ENCODE results near the gene STK32B.
"Not testable (repeated sequence)": the region's sequence is repeated elsewhere in the genome, so short reads cannot be mapped to it uniquely, and the experiment has no call there.

Gene STK32B

GRCh38 chr4:5055411-5055810, 4.1 kb downstream of the STK32B start:
- no peaks in the 10 kb centered on the region for H3K9me3 ChIP-seq (ENCODE audit: control insufficient read depth in 1 of 2, low read length in 2 of 2)
- no peaks in the 10 kb centered on the region for H3K36me3 ChIP-seq (ENCODE audit: control insufficient read depth in 1 of 2, insufficient read depth in 2 of 2, low read length in 2 of 2)
- no peak overlapping the region for H3K4me3 ChIP-seq (ENCODE audit: low read depth in 1 of 2, low read length in 2 of 2)
- no peak overlapping the region for H3K9ac ChIP-seq (ENCODE audit: low read depth in 1 of 2, low read length in 2 of 2)
- H3K4me1 ChIP-seq (ENCODE audit: control insufficient read depth in 1 of 2, insufficient read depth in 2 of 2, low read length in 2 of 2), result peaks cover 0 to 13% of the 10 kb centered on the region in 2 donors
- H3K27ac ChIP-seq (ENCODE audit: low read depth, low read length), result no peak overlapping the region
- peaks cover 17 to 24% of the 10 kb centered on the region in 2 donors for H3K27me3 ChIP-seq (ENCODE audit: control insufficient read depth in 1 of 2, insufficient read depth in 2 of 2, low read length in 2 of 2)

- no peaks in the 10 kb centered on the region for H3K27me3 ChIP-seq (ENCODE audit: control insufficient read depth in 1 of 2, insufficient read depth in 2 of 2, low read length in 2 of 2)
- no peaks in the 10 kb centered on the region for H3K36me3 ChIP-seq (ENCODE audit: control insufficient read depth in 1 of 2, insufficient read depth in 2 of 2, low read length in 2 of 2)
- no peaks in the 10 kb centered on the region for H3K9me3 ChIP-seq (ENCODE audit: control insufficient read depth in 1 of 2, low read length in 2 of 2)
- no peaks in the 10 kb centered on the region for H3K4me1 ChIP-seq (ENCODE audit: control insufficient read depth in 1 of 2, insufficient read depth in 2 of 2, low read length in 2 of 2)
- no peak overlapping the region for H3K4me3 ChIP-seq (ENCODE audit: low read depth in 1 of 2, low read length in 2 of 2)
- no peak overlapping the region for H3K9ac ChIP-seq (ENCODE audit: low read depth in 1 of 2, low read length in 2 of 2)
- no peak overlapping the region for H3K27ac ChIP-seq (ENCODE audit: low read depth, low read length)
These were observed 14.8 kb downstream of the STK32B start for GRCh38 chr4:5066101-5066500.

DNA sequence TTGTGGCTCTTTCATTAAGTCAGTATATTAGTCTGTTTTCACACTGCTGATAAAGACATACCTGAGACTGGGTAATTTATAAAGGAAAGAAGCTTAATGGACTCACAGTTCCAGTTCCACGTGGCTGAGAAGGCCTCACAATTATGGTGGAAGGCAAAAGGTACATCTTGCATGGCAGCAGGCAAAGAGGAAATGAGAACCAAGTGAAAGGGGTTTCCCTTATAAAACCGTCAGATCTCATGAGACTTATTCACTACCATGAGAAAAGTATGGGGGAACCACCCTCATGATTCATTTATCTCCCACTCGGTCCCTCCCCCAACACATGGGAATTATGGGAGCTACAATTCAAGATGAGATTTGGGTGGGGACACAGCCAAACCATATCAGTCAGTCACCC, 15.7 kb downstream of the STK32B start:
- not testable (repeated sequence) for H3K36me3 ChIP-seq (ENCODE audit: control insufficient read depth in 1 of 2, insufficient read depth in 2 of 2, low read length in 2 of 2); H3K9me3 ChIP-seq (ENCODE audit: control insufficient read depth in 1 of 2, low read length in 2 of 2); H3K4me1 ChIP-seq (ENCODE audit: control insufficient read depth in 1 of 2, insufficient read depth in 2 of 2, low read length in 2 of 2); H3K9ac ChIP-seq (ENCODE audit: low read depth in 1 of 2, low read length in 2 of 2); H3K4me3 ChIP-seq (ENCODE audit: low read depth in 1 of 2, low read length in 2 of 2); H3K27me3 ChIP-seq (ENCODE audit: control insufficient read depth in 1 of 2, insufficient read depth in 2 of 2, low read length in 2 of 2); H3K27ac ChIP-seq (ENCODE audit: low read depth, low read length)

GRCh38 chr4:5067908-5068307, 16.6 kb downstream of the STK32B start:
- Histone ChIP-seq H3K36me3 (ENCODE audit: control insufficient read depth in 1 of 2, insufficient read depth in 2 of 2, low read length in 2 of 2) (no peaks in the 10 kb centered on the region), H3K4me1 (ENCODE audit: control insufficient read depth in 1 of 2, insufficient read depth in 2 of 2, low read length in 2 of 2) (no peaks in the 10 kb centered on the region), H3K27me3 (ENCODE audit: control insufficient read depth in 1 of 2, insufficient read depth in 2 of 2, low read length in 2 of 2) (no peaks in the 10 kb centered on the region), H3K4me3 (ENCODE audit: low read depth in 1 of 2, low read length in 2 of 2) (no peak overlapping the region), H3K27ac (ENCODE audit: low read depth, low read length) (no peak overlapping the region), H3K9me3 (ENCODE audit: control insufficient read depth in 1 of 2, low read length in 2 of 2) (no peaks in the 10 kb centered on the region), H3K9ac (ENCODE audit: low read depth in 1 of 2, low read length in 2 of 2) (no peak overlapping the region)

DNA sequence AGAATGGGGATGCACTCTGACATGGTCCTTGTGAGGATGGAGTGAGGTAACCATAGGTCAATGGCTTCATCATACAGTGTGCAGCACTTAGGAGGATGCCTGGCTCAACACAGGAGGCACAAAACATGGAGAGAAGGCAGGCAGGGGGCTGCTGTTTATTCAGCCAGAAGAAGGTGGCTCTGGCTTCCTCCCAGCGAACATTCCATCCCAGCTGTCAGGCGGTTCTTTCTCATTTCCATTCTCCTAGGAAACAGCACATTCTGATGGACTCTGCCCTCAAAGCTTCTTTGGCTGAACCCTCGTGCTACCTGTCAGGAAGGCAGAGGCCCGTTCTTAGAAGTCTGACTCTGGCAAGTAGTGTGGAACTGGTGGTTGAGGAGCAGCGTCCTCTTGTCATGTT, 18.6 kb downstream of the STK32B start:
- H3K4me3 ChIP-seq (ENCODE audit: low read depth in 1 of 2, low read length in 2 of 2), result no peak overlapping the region
- H3K4me1 ChIP-seq (ENCODE audit: control insufficient read depth in 1 of 2, insufficient read depth in 2 of 2, low read length in 2 of 2), result no peaks in the 10 kb centered on the region
- H3K36me3 ChIP-seq (ENCODE audit: control insufficient read depth in 1 of 2, insufficient read depth in 2 of 2, low read length in 2 of 2), result no peaks in the 10 kb centered on the region
- H3K27me3 ChIP-seq (ENCODE audit: control insufficient read depth in 1 of 2, insufficient read depth in 2 of 2, low read length in 2 of 2), result no peaks in the 10 kb centered on the region
- H3K9me3 ChIP-seq (ENCODE audit: control insufficient read depth in 1 of 2, low read length in 2 of 2), result no peaks in the 10 kb centered on the region
- no peak overlapping the region for H3K9ac ChIP-seq (ENCODE audit: low read depth in 1 of 2, low read length in 2 of 2)
- no peak overlapping the region for H3K27ac ChIP-seq (ENCODE audit: low read depth, low read length)

DNA sequence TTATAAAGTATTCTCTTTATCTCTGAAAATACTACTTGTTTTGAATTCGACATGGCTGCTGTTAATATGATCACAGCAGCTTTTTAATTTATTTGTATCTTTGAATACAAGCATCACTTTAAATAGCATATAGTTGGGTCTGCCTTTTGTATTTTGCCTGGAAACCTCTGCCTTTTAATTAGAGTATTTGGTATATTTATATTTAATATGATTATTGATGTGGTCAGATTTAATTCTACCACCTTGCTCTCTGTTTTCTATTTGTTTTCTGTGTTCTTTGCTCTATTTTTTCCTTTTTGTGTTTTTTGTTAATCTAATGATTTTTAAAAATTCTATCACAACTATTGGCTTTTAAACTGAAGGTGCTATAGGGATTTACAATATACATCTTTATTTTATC, 21.7 kb downstream of the STK32B start:
- H3K27me3 ChIP-seq (ENCODE audit: control insufficient read depth in 1 of 2, insufficient read depth in 2 of 2, low read length in 2 of 2), result no peaks in the 10 kb centered on the region
- no peaks in the 10 kb centered on the region for H3K4me1 ChIP-seq (ENCODE audit: control insufficient read depth in 1 of 2, insufficient read depth in 2 of 2, low read length in 2 of 2)

DNA sequence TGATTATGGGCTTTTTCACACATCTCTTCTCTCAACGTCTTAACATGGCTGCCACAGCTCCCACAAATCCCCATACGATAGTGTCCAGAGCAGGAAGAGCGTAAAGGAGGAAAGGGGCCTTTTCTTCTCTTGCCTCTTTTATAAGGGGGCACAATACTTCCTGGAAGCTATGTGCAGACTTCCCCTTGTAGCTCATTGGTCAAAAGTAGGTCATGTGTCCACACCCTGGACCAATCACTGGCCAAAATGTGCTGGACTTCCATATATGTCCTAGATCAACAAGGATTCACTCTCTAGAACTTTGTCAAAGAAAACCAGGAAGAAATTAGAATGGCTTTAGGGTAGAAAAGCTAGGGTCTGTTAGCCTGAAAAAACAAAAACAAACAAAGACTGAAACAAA, 26.7 kb downstream of the STK32B start:
- peaks cover 0 to 6% of the 10 kb centered on the region in 2 donors for H3K9me3 ChIP-seq (ENCODE audit: control insufficient read depth in 1 of 2, low read length in 2 of 2)
- H3K9ac ChIP-seq (ENCODE audit: low read depth in 1 of 2, low read length in 2 of 2), result no peak overlapping the region
- no peaks in the 10 kb centered on the region for H3K36me3 ChIP-seq (ENCODE audit: control insufficient read depth in 1 of 2, insufficient read depth in 2 of 2, low read length in 2 of 2)
- no peaks in the 10 kb centered on the region for H3K27me3 ChIP-seq (ENCODE audit: control insufficient read depth in 1 of 2, insufficient read depth in 2 of 2, low read length in 2 of 2)
- no peak overlapping the region for H3K4me3 ChIP-seq (ENCODE audit: low read depth in 1 of 2, low read length in 2 of 2)
- H3K27ac ChIP-seq (ENCODE audit: low read depth, low read length), result no peak overlapping the region
- no peaks in the 10 kb centered on the region for H3K4me1 ChIP-seq (ENCODE audit: control insufficient read depth in 1 of 2, insufficient read depth in 2 of 2, low read length in 2 of 2)

More for the DNA sequence above, 21.7 kb downstream of the STK32B start:
- peaks cover 0 to 1% of the 10 kb centered on the region in 2 donors for H3K9me3 ChIP-seq (ENCODE audit: control insufficient read depth in 1 of 2, low read length in 2 of 2)
- no peaks in the 10 kb centered on the region for H3K36me3 ChIP-seq (ENCODE audit: control insufficient read depth in 1 of 2, insufficient read depth in 2 of 2, low read length in 2 of 2)
- H3K9ac ChIP-seq (ENCODE audit: low read depth in 1 of 2, low read length in 2 of 2), result no peak overlapping the region
- no peak overlapping the region for H3K27ac ChIP-seq (ENCODE audit: low read depth, low read length)
- no peak overlapping the region for H3K4me3 ChIP-seq (ENCODE audit: low read depth in 1 of 2, low read length in 2 of 2)

DNA sequence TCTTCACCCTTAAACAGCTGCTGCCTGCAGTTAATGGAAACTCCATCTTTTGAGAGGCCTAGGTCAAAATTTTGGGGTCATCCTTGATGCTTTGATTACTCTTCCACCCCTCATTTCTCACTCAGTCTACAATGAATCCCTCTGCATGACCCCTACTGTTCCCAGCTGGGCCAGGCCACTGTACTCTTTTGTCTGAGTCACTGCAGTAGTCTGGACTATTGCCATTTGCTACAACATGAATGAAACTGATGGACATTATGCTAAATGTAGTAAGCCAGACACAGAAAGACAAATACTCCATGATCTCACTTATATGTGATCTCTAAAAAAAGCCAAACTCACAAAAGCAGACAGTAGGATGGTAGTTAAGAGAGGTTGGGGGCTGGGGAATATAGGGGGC, 28.3 kb downstream of the STK32B start:
- Histone ChIP-seq H3K4me1 (ENCODE audit: control insufficient read depth in 1 of 2, insufficient read depth in 2 of 2, low read length in 2 of 2) (no peaks in the 10 kb centered on the region), H3K36me3 (ENCODE audit: control insufficient read depth in 1 of 2, insufficient read depth in 2 of 2, low read length in 2 of 2) (no peaks in the 10 kb centered on the region), H3K27me3 (ENCODE audit: control insufficient read depth in 1 of 2, insufficient read depth in 2 of 2, low read length in 2 of 2) (no peaks in the 10 kb centered on the region), H3K9ac (ENCODE audit: low read depth in 1 of 2, low read length in 2 of 2) (no peak overlapping the region), H3K4me3 (ENCODE audit: low read depth in 1 of 2, low read length in 2 of 2) (no peak overlapping the region), H3K27ac (ENCODE audit: low read depth, low read length) (no peak overlapping the region), H3K9me3 (ENCODE audit: control insufficient read depth in 1 of 2, low read length in 2 of 2) (peaks cover 0 to 6% of the 10 kb centered on the region in 2 donors)

DNA sequence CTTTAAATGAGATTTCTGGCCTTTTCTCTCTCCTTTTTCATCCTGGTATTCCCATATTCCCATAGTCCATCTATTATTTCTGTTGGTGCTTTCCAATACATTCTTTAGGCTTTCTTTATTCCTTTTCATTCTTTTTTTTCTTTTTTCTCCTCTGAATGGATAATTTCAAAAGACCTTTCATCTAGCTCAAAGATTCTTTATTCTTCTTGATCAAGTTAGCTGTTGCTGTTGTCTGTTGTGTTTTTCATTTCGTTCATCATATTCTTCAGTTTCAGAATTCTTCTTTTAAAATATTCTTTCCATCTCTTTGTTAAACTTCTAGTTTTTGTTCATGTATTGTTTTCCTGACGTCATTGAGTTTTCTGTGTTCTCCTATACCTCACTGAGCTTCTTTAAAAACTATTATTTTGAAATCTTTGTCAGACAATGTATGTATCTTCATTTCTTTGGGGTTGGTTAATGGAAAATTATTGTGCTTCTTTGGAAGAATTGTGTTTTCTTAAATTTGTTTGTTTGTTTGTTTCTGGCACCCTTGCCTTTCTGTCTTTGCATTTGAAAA, 30.2 kb downstream of the STK32B start:
- Histone ChIP-seq H3K27ac (ENCODE audit: low read depth, low read length) (no peak overlapping the region), H3K4me3 (ENCODE audit: low read depth in 1 of 2, low read length in 2 of 2) (no peak overlapping the region), H3K4me1 (ENCODE audit: control insufficient read depth in 1 of 2, insufficient read depth in 2 of 2, low read length in 2 of 2) (no peaks in the 10 kb centered on the region), H3K27me3 (ENCODE audit: control insufficient read depth in 1 of 2, insufficient read depth in 2 of 2, low read length in 2 of 2) (no peaks in the 10 kb centered on the region), H3K9ac (ENCODE audit: low read depth in 1 of 2, low read length in 2 of 2) (no peak overlapping the region), H3K36me3 (ENCODE audit: control insufficient read depth in 1 of 2, insufficient read depth in 2 of 2, low read length in 2 of 2) (no peaks in the 10 kb centered on the region), H3K9me3 (ENCODE audit: control insufficient read depth in 1 of 2, low read length in 2 of 2) (peaks cover 7 to 11% of the 10 kb centered on the region in 2 donors)

DNA sequence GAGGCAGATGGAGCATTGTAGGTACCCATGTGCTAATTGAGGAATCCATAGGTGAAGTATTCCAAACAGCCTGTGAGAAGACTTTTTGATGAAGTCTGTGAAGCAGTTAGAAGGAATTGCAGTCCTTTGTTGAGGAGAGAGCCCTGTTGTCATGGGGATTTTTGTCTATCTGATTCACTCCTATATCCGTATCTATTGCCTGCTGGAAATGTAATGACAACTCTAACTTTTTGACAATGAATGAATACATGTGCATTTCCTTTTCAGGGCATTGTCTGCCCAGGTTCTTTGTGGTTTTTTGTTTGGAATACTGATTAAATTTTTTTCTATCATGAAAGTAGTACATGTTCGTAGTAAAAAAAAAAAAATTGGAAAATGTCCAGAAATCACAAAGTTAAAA, 31.1 kb downstream of the STK32B start:
- Histone ChIP-seq H3K36me3 (ENCODE audit: control insufficient read depth in 1 of 2, insufficient read depth in 2 of 2, low read length in 2 of 2) (no peaks in the 10 kb centered on the region), H3K4me1 (ENCODE audit: control insufficient read depth in 1 of 2, insufficient read depth in 2 of 2, low read length in 2 of 2) (no peaks in the 10 kb centered on the region), H3K27me3 (ENCODE audit: control insufficient read depth in 1 of 2, insufficient read depth in 2 of 2, low read length in 2 of 2) (no peaks in the 10 kb centered on the region), H3K9ac (ENCODE audit: low read depth in 1 of 2, low read length in 2 of 2) (no peak overlapping the region), H3K27ac (ENCODE audit: low read depth, low read length) (no peak overlapping the region), H3K9me3 (ENCODE audit: control insufficient read depth in 1 of 2, low read length in 2 of 2) (peaks cover 7 to 11% of the 10 kb centered on the region in 2 donors), H3K4me3 (ENCODE audit: low read depth in 1 of 2, low read length in 2 of 2) (no peak overlapping the region)

Measured in duodenal mucosa (tissue), 2 donors.